Measurements from ENCODE around the gene MATCAP1.
A peak's percentile ranks its signal among the peaks of the same experiment; 100 is the strongest.

Gene MATCAP1

GRCh38 chr16:67190448-67191399 is 7.0 kb upstream of the MATCAP1 start:
- DNase-seq, result no peak

DNA sequence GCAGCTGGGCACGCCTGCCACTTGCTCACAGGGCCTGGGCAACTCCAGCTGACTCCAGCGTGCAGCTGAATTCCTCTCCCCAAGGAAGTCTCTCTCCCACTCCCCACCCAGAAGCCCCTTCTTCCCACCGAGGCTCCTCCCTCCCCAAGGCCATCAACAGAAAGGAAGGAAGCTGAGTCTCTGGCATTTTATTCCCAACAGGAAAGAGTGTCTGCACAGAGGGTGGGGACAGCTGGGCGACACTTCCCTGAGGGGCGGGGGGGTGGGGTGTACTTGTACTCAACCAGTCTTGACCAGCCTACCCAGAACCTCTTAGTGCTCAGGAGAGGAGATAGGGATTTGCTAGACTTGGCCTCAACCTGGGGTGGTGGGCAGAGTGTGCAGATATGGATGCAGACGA is 6.3 kb upstream of the MATCAP1 start, which contains the start of gene EXOC3L1:
TSS of gene EXOC3L1 (minus strand) at position 96 of the 400 bp plus-strand sequence. CDS start 460 bp downstream, outside the sequence.
- DNase-seq, result no peak

DNA sequence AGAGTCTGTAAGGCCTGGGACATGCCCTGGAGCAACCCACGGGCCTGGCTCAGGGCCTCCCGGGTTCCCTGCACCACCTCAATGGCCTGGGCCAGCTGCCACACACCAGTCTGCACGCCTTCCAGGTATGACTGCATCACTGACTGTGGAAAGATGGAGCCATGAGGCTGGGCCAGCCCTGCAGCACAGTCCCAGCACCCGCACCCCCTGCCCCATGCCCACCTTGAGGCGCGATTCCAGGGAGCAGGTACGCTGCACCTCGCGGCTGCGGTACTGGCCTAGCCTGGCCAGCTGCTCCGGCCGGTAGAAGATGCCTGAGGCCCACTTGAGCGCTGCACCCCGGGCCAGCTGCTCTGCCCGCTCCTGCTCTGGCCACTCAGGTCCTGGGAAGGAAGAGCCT is 5.0 kb upstream of the MATCAP1 start:
- DNase-seq, result no peak

DNA sequence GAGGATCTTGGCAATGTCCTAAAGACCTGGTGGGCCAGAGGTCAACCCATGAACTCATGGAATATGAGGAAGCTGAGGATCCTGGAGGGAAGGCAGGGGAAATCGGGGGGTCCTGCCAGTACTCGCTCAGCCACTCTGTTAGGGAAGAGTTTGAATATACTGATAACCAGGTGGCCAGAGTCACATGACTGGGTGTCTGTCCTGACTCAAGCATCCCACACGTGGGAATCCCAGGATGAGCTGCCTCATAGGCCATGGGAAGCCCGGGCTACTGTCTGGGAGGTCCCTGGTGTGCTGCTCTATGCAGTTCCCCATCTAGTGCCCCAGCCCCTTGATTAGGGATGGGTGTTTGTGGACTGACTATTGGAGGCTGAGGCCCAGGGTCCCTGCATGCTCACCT is 4.6 kb upstream of the MATCAP1 start:
- no peak for DNase-seq

DNA sequence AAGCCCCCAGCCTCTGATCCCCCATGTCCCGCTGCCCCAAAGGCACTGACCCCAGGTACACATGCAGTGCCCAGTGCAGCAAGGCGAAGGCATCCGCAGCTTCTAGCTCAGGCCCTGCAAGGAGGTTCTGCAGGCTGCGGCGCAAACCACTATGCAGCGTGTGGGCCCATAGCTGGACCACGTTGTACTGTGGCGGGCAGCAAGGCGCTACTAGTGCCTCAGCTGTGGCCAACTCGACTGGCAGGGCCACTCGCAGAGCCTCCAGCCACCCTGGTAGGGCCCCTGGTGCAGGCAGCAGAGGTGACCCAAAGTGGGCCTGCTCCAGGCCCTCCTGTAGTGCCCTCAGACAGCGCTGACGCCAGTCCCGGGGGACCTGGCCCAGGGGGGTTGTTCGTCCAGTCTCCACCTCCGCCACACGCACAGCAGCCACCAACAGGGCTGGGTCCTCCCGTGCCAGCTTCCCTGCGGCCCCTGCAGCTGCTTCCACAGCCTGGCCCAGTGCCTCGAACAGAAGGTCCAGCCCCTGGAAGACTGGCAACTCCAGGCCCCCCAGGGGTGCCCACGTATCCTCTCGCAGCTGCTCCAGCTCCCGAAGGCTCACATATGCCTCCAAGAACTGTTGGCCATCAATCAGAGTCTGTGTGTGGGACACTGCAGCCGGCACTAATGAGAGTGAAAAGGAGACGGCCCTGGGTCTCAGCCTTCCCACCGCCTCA is 3.6 kb upstream of the MATCAP1 start:
- DNase-seq, result no peak

GRCh38 chr16:67186550-67186950 is 2.8 kb upstream of the MATCAP1 start:
- no peak for DNase-seq

GRCh38 chr16:67185651-67186134 is 1.9 kb upstream of the MATCAP1 start:
- no peak for DNase-seq

- DNase-seq, result peak; percentile 94
These were observed 1.4 kb upstream of the MATCAP1 start for GRCh38 chr16:67184995-67185650.

DNA sequence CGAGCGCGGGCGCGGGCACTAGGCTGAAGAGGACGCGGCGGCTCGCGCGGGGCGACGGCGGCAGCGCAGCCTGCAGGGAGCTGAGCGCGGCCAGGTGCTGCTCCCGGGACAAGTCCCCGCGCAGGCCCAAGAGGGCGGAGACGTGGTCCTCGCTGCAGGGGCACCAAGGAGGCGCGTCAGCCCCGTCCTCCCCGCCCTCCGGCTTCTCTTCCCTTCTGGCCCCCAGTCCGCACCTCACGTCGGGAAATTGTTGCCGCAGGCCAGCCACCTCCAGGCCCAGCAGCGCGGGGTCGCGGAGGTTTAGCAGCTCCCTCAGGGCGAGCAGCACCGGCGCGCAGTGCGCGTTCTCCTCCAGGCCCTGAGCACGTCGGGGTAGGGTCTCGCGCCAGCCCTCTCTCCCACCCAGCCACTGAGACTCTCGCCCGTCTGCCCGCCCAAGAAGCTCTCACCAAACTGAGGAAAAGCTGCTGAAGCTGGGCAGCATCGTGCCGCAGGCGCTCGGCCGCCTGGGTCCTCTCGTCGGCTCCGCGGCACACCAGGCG is 761 bp upstream of the MATCAP1 start:
- no peak for DNase-seq

DNA sequence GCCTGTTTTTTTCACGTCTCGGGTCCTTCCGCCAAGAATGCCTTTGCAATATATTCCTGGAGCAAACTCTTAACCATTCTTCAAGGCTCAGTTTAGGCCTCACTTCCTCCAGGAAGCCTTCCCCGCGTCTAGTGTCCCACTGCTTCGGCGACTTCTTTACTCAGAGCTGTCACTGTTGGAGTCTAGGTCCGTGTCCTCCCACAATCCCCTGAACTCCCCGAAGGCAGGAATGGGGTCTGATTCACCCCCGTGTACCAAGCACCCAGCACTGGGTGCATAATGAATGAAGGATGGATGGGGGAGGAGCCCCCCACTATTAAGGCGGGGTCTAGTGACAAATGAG is 508 bp downstream of the MATCAP1 start:
- DNase-seq, result no peak

- DNase-seq, result no peak
These were observed 1.5 kb downstream of the MATCAP1 start for GRCh38 chr16:67182288-67182687.

- no peak for DNase-seq
These were observed 2.4 kb downstream of the MATCAP1 start for GRCh38 chr16:67181346-67181745.

DNA sequence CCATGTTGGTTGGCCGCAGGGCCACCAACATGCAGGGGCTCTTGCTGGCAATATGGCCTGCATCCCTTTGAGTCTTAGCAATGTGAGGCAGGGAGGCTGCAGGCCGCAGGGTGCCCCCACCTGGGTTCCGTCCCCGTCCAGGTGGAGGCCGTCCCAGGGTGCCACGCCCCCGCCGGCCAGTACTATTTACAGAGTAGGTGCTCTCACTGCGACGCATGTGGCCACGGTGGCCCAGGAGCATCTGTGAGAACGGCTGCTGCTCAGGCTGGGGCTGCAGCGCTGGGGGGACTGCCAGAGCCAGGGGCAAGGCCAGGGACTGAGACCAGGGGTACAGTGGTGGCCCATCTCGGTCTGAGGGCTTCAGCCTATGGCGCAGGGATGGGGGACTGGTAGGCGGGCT is 3.6 kb downstream of the MATCAP1 start:
- DNase-seq, result no peak

GRCh38 chr16:67179421-67180080 is 4.2 kb downstream of the MATCAP1 start:
- no peak for DNase-seq

- peak; percentile 75 for DNase-seq
These were observed 5.7 kb downstream of the MATCAP1 start for GRCh38 chr16:67177743-67178699.

- DNase-seq, result no peak
These were observed 7.1 kb downstream of the MATCAP1 start for GRCh38 chr16:67176662-67177061.

DNA sequence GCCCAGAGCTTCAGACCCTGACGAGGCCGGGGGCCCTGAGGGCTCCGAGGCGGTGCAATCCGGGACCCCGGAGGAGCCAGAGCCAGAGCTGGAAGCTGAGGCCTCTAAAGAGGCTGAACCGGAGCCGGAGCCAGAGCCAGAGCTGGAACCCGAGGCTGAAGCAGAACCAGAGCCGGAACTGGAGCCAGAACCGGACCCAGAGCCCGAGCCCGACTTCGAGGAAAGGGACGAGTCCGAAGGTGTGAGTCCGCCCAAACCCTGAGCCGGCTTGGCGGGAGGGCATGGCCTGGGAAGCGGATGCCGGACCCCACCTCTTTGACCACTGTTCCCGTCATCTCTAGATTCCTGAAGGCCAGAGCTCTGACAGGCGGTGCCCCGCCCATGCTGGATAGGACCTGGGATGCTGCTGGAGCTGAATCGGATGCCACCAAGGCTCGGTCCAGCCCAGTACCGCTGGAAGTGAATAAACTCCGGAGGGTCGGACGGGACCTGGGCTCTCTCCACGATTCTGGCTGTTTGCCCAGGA is 9.0 kb downstream of the MATCAP1 start:
- no peak for DNase-seq

GRCh38 chr16:67173808-67174705 is 9.7 kb downstream of the MATCAP1 start:
- DNase-seq, result peak; percentile 83

GRCh38 chr16:67173323-67173722 is 10.4 kb downstream of the MATCAP1 start:
- DNase-seq, result no peak
